HG03575 (cell line): ENCODE data around the gene CACNA1D.

Experiments
- ATAC-seq: cut with Tn5 transposase; IDR thresholded peaks from one replicate; pipeline ENCODE4 v1.9.1; 2021; ENCODE audit not compliant: unreplicated experiment, insufficient number of reproducible peaks, low FRiP score; ENCODE audit errors: extremely low read depth

The CACNA1D gene

DNA sequence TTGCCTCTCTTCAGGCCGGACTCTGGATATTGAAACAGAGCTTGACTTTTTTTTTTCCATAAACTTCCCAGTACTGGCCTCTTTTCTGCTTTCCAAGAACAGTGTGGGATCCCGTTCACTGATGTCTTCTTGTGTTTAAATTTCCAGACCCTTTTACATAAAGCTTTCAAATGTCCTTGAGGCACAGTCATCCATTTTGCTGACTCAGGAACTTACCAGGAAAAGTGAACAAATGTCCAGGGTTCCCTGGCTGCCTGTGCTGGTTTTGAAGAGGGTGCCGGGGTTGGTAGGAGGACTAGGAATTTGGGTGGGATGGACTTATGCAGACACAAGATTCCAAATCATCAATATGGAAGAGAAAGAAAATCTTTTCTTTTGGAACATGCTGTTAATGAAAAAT lies 283.7 kb downstream of the CACNA1D start:
- ATAC-seq, result no peak

DNA sequence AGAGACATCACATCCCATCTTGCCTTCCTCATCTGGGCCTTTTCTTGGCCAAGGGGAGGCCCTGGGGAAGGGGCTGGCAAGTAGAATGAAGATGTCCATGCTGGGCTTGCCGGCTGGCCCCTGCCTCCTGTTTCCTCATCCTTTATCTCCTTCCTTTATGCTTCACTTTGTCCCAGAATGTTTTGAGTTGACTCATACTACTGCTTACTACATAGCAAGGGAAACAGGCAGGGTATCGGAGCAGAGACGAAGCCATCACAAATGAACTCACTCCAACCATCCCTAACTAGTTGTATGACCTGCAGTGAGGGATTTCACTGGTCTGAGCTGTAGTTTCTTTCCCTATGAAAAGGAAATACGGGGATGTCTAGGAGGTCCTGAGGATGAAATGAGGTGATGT lies 285.8 kb downstream of the CACNA1D start:
- ATAC-seq, result no peak

DNA sequence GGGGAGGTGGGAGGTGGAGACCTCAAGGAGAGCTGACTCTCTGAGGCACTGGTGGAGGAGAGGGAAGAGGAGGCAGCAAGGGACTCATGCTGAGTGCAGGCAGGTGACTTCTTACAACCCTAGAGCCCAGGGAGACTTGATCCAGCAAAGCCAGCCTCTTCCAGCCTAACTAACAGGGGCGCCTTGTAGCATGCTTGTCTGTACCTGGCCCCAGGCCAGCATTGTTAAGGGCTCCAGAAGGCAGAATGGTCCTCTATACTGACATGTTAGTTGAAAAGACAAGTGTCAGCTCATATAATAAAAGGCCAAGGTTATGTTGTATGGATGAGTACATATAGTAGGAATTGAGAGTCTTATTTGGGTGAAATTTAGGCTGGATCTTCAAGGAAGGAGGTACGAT lies 286.4 kb downstream of the CACNA1D start:
- ATAC-seq, result no peak

DNA sequence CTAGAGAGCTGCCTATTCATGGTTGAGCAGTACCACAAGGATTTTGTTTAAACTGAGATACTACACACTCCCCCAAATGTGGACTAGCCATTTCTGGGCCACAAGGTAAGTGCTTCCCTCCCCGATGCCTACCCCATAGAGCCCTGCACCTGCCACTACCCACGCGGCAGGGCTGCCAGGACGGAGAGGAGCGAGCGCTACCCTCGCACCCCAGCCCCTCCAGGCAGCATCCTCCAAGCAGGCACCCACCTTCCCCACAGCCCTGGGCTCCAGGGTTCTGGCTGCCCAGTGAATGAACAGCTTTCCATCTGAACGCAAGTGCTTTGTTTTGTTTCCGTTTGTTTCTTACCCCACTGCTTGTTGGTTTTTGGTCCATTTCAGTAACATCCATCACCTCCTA lies 292.6 kb downstream of the CACNA1D start:
- no peak for ATAC-seq

DNA sequence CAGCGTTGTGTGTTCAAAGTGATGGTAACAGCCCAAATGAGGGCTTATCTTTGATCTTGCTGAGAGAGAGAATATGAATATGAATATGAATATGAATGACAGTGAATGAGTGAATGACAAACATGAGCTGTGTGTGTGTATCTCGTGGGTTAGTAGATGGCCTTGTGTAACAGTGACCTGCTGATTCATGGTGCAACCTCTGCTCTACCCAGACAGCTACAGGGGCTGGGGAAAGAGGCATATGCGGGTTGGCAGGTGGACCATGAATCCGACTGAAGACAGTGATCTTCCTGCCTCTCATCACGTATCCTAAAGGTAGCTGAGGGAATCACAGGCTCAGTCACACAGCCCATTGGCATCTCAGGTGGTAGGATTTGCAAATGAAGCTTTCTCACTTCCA lies 293.6 kb downstream of the CACNA1D start:
- ATAC-seq, result no peak

DNA sequence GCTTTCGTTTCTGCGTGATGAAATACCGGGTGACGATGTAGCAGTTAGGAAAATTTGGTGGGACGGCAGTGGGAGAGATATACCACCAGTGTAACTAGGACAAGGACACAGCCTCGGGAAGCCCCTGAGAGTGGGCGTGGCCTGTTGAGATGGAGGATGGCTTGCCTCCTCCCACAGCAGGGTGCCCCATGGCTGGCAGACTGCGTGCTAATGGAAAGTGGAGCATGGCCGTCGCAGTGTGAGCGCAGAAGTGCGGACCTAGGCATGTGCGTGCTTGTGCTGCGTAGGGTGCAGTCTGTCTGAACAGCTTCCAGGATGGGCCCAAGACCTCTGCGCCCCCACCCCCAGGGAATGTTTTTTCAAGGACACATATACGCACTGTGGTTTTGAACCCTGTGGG lies 295.0 kb downstream of the CACNA1D start:
- ATAC-seq, result no peak

DNA sequence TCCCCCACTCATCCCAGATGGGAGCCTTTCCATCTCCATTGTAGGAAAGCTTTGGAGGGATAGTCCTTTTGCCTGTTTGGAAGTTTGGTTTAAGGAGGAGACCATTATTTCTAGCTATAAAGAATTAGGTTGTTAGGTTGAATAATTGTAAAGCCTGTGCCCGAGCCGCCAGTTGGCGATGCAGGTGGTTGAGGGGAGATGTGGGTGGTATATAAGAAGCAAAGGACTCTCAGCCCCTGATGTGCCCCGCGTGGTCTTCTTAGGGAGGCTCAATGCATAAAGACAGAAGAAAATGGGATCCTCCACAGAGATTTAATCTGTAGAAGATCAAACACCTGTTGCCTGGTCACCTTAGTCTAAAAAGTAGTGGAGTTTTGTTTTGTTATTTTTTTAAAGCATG lies 296.1 kb downstream of the CACNA1D start:
- ATAC-seq, result no peak

DNA sequence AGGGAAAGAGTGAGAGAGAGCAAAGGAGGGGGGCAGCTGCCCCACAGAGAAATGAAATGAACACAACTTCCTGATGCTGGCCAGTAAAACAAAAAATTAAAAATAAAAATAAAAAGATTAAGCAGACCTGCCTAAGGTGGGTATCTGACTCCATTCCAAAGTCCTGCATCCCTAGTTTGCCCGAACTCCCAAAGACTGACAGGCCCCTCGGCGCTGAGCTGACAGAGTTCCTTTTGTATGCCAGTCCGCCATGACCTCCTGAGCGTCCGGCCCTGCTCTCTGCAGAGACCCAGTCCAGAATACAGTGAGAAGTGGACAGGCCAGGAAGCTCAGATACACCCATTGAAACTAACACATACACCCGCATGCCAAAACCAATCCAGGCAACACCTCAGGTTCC lies 296.9 kb downstream of the CACNA1D start:
- ATAC-seq, result no peak

DNA sequence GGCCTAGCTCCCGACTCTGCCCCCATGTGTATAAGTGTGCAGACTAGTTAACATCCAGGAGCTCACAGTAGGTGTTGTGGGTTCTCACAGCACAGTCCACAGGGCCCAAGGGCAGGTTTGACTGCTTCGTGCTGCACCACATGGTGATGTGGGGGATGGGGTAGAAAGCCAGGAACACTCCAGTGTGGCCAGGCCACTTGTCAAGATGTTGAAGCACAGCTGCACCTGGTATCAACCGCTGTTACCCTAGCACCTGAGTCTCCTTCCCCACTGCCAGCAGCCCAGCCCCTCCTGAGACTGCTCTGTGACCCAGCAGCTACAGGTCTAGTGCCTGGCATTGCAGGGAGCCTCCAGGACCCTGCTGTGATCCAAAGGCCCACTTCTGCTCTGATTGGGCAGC lies 298.5 kb downstream of the CACNA1D start:
- ATAC-seq, result no peak

DNA sequence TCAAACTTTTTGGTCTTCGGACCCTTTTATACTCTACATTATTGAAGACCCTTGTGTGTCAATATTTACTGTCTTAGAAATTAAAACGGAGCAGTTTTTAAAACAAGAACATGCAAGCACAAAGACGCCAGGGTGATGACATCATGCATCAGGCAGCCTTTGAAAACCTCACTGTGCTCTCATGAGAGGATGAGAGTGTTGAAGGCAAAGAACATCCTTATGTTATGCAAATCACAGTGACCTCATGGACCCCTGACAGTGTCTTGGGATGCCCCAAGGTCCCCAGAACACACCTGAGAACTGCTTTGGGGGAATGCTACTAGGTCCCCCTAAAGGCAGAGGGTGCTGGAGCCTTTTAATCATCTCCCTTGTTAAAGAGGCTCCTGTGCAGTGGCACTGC lies 300.2 kb downstream of the CACNA1D start:
- no peak for ATAC-seq

DNA sequence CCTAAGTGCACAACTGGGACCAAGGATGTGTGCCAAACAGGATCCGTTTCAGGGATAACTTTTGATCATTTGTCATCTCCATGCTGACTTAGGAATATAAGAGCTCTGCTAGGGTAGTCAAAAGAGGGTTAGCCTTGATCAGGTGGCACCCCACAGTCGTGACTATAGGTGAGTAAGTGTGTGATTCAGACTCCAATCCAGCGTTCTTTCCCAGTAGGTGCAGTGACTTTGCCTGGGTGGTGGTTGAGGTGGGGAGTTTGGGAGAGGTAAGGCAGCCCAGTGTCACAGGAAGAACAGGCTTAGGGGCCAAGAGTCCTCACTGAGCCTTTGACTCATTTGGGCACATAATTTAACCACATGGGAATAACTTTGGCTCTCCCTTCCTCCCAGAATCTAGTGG lies 300.8 kb downstream of the CACNA1D start:
- ATAC-seq, result no peak

DNA sequence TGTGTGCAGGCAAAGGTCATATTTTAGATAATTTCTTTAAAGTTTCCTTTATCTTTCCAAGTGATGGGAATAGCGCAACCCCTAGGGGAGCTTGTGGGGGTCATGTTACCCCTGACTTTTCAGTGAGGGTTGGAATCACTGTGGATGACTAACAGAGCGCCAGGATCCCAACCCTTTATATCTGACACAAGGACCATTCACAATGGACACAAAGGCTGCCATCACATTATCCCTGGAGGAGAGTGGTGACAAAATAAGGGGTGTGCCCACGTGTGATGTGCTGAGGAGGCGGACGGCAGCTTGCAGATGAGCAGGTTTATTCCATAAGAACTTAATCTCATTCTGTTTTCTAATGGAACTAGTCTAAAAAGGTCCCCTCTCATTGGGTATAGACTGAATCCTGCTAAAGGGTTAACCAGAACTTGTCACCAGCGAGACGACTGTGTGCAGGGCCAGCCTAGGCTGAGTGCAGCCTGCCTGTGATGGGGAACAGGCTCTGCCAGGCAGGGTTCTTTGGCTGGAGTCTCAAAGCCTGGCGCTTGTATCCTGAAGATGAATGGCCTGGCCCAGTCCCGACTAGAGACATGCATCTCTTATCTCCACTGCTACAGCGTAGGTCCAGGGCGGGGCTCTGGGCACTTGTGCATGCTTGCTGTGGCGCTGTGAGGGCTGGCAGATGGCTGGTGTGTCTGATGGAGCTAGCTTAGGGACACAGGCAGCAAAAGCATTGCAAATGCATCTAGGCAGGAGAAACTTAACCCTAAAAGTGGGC lies 301.6 kb downstream of the CACNA1D start:
- no peak for ATAC-seq

DNA sequence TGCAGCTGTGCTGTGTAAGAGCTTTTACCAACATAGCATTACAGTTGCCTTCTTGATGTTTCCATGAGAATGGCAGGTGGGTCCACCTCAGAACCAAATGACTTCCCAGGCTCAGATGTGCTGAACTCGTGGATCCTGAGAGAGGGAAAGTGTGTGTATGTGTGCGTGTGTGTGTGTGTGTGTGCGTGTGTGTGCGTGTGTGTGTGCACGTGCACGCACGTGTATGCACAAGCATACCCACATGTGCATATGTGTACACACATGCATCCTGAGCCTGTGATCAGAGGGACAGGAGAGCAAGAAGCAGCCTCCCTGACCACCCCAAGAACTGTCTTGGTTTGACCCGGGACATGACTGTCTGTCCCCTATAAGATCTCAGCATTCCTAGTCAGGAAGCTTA lies 303.7 kb downstream of the CACNA1D start:
- ATAC-seq, result no peak

DNA sequence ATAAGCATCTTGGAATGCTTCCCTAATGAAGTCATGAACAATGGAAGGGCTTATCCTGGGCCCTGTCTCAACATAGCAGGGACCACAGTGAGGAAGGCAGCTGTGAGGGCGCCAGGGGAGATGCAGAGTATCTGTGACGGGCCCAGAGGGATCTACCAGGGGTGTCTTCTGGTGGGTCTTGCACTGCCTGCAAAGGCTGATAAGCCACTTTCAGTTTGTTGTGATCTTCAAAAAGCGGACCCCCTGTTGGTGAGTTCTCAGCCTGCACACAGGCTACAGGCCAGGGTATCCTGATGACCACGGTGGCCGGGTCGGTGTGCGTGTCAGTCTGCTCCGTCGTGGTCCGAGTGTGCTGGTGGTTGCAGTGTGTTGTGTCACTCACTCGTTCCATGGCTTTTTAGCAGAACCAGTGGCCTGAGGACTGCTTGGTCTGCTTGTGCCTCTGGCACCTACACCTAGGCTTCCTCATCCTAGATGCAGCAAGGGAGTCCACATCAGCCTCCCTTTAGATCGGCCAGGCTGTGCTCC lies 305.0 kb downstream of the CACNA1D start:
- no peak for ATAC-seq

DNA sequence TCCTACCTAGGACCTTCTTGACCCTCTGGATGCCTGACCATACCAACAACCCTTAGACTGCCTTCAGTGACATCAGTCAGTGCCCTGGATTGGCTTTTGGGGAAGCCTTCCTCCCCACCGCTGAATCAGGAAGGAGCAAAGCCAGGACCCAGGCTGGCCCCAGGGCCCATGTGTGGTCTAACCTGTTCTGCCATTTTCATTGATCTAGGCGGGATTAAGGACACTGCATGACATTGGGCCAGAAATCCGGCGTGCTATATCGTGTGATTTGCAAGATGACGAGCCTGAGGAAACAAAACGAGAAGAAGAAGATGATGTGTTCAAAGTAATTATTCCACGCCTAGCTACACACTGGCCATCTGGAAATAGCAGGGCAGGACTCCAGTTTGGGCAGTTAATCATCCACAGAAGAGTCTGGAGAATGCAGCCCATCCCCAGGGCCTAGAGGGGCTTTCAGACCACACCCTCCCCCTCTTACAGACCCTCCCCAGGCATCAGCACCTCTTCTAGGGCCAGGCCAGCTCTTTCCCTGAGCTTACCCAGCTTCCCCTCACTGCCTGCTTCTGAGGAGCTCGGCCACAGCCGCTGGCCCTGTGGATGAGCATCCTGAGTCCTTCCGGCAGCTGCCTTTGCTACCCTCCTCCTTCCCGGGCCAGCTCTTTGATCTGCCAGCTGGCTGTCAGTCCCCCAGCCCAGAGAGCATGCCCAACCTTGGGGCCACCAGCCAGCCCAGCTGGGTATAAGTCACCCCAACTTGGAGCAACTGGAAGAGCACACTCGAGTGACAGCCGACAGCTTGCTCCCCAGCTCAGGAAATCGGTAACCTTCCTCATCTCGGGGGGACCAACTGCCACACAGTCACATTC lies 305.9 kb downstream of the CACNA1D start:
- no peak for ATAC-seq

DNA sequence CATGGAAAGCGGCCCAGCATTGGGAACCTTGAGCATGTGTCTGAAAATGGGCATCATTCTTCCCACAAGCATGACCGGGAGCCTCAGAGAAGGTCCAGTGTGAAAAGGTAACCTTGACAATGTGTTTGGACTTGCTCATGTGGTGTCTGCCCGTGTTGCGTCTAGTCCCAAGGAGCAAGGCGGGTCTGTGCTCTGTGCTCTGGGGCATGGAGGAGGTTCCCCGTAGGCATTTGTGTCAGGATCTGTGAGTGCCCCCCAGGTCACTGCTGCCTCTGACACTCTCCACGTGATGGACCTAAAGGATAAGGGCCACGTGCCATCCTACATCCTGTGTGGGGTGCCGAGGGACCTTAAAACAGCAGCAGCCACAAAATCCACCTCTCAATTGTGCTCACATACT lies 306.9 kb downstream of the CACNA1D start:
- no peak for ATAC-seq

DNA sequence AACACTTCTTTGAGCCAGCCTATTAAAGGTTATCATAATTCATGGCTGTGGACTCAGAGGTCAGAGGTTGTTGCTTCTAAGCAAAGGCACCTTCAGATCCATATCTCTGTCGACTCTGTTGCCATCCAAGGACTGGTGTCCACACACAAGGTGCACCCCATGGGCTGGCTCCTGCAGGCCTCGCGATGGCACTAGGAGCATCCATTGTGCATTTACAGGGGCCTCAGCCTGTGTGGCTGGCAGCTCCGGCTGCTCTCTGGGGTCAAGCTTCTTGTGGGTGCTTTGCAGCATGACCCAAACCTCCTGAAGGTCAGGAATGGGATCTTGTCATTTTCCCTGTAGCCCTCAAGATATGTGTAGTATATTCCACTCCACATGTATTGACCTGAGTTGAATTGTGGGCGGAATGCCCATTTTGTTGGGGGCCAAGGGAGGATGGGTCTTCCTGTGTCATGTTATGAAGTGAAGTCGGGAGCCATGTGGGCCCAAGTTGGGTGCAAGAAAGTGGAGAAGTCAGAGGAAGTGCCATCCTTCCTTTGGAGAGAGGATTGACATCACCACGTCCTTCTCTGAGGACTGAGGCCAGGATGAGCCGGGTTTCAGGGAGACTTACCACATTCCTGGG lies 308.0 kb downstream of the CACNA1D start:
- ATAC-seq, result no peak

DNA sequence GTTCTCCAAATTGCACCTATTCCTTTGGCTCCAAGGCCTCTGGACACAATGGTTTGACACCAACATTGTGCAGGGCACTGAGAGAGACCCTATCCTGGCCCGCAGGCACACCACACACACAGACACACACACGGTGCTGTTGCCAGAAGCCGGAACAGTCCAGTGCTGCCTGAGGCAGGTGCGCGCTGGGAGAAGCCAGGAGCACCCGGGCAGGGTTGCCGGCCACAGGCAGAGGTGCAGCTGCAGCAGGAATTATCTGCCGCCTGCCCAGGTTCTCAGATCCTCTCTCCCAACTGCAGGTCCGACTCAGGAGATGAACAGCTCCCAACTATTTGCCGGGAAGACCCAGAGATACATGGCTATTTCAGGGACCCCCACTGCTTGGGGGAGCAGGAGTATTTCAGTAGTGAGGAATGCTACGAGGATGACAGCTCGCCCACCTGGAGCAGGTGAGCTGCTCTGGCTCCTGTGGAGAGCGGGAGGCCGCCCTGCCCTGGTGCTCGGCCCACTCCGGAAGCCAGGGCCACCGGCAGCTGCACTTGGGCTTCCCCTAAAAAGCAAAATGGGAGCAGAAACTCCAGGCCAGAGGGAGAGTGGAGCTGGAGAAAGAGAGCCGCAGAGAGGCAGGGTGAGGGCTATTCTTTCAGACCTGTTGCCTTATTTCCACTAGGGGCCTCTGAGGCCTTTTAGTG lies 308.9 kb downstream of the CACNA1D start:
- ATAC-seq, result no peak
